OCI-LY7 (cell line): Measurements from ENCODE around the gene HLA-DQB1. TPM values are rescaled to one million over a fixed set of nuclear protein-coding genes. Genes with fewer than 3 reads are reported as not detected.
"Not testable (repeated sequence)": the region's sequence is repeated elsewhere in the genome, so short reads cannot be mapped to it uniquely, and the experiment has no call there.

Experiments used
- BruUV-seq: library from RNA; stranded (reverse); fragments of 400-500 nt; replicated peaks from 2 replicates; lab custom pipeline; 2021; lab: Mats Ljungman, UMichigan
- CTCF ChIA-PET: fragments of 300-600 bp; sonication (Branson Sonifier 250); formaldehyde crosslinking; loops from one replicate; lab custom pipeline; 2022; ENCODE audit warnings: antibody characterized with exemption; ENCODE audit not compliant: unreplicated experiment; lab: Charles Lee
- POLR2A ChIA-PET: fragments of 300-600 bp; sonication (Branson Sonifier 250); formaldehyde crosslinking; loops from one replicate; lab custom pipeline; 2022; ENCODE audit warnings: antibody characterized with exemption; lab: Charles Lee
- DNase-seq: peaks from one replicate; pipeline ENCODE4 v3.0.0-alpha.2; 2015; ENCODE audit warnings: low spot score
- H2AFZ ChIP-seq: fragments of 200-600 bp; sonication (generic), shearing (Covaris generic); 2 replicates; pipeline ENCODE4 v1.6.1; 2014; ENCODE audit warnings: mild to moderate bottlenecking, antibody characterized with exemption, low read length, moderate library complexity
- H3K27ac ChIP-seq: fragments of 200-600 bp; sonication (generic); 2 replicates; pipeline ENCODE4 v1.5.1; 2014; ENCODE audit warnings: mixed run types, low read depth, mild to moderate bottlenecking, moderate library complexity, low read length, inconsistent platforms; ENCODE audit not compliant: poor library complexity, severe bottlenecking
- H3K36me3 ChIP-seq: fragments of 200-600 bp; sonication (generic); 2 replicates; pipeline ENCODE4 v1.6.1; 2014; ENCODE audit warnings: mild to moderate bottlenecking, antibody characterized with exemption, low read length, moderate library complexity, mixed read lengths; ENCODE audit not compliant: insufficient read depth
- H3K4me1 ChIP-seq: fragments of 200-600 bp; sonication (generic); 2 replicates; pipeline ENCODE4 v1.5.1; 2014; ENCODE audit warnings: mild to moderate bottlenecking, low read length; ENCODE audit not compliant: insufficient read depth, poor library complexity, severe bottlenecking
- H3K4me2 ChIP-seq: fragments of 200-600 bp; sonication (generic); 2 replicates; pipeline ENCODE4 v1.6.1; 2014; ENCODE audit warnings: mild to moderate bottlenecking, low read length
- H3K4me3 ChIP-seq: fragments of 200-600 bp; sonication (generic); 2 replicates; pipeline ENCODE4 v1.5.1; 2014; ENCODE audit warnings: mild to moderate bottlenecking, low read depth, low read length; ENCODE audit not compliant: poor library complexity, severe bottlenecking
- H3K79me2 ChIP-seq: fragments of 200-600 bp; sonication (generic); 2 replicates; pipeline ENCODE4 v1.6.1; 2016; ENCODE audit warnings: low read depth, mild to moderate bottlenecking, low read length, moderate library complexity, mixed read lengths; ENCODE audit not compliant: insufficient read depth
- H3K9me2 ChIP-seq: fragments of 200-600 bp; sonication (generic); 2 replicates; pipeline ENCODE4 v1.6.1; 2016; ENCODE audit warnings: mild to moderate bottlenecking, low read length, mixed read lengths; ENCODE audit not compliant: insufficient read depth
- H3K9me3 ChIP-seq: fragments of 200-600 bp; sonication (generic); 2 replicates; pipeline ENCODE4 v1.6.1; 2014; ENCODE audit warnings: mild to moderate bottlenecking, mixed run types, low read length, mixed read lengths
- H4K20me1 ChIP-seq: fragments of 200-600 bp; sonication (generic); 2 replicates; pipeline ENCODE4 v1.6.1; 2014; ENCODE audit warnings: mild to moderate bottlenecking, antibody characterized with exemption, low read length, moderate library complexity, mixed read lengths; ENCODE audit not compliant: insufficient read depth
- EZH2phosphoT487 ChIP-seq: fragments of 200-600 bp; sonication (generic); IDR thresholded peaks from 2 replicates; pipeline ENCODE4 v1.6.1; 2018; ENCODE audit warnings: low read depth, borderline replicate concordance, mild to moderate bottlenecking, mixed run types, antibody characterized with exemption, low read length, moderate library complexity, mixed read lengths
- intact Hi-C: fragments of 100-400 bp; cut with micrococcal nuclease; formaldehyde crosslinking; loops from one replicate; pipeline ENCODE4 v1.10.0; 2022; ENCODE audit not compliant: unreplicated experiment
- total RNA-seq, 2 experiments: library from RNA; depleted of rRNA in 1 of 2; stranded (reverse); fragments of >200 nt in 1 of 2; shearing (Covaris generic) in 1 of 2; gene quantifications; 2 replicates each; pipeline ENCODE4 v1.2.3, GENCODE V29; 2014 to 2022
- TF ChIP-seq, protein P1 (sequence below): fragments of 200-600 bp; sonication (generic); conservative IDR thresholded peaks from 2 replicates; pipeline ENCODE4 v1.5.1; 2014; ENCODE audit warnings: mild to moderate bottlenecking, antibody characterized with exemption, low read length, moderate library complexity, mixed read lengths

The HLA-DQB1 gene
- total RNA-seq, 2 experiments from 2014 or later, result 10.5 to 20.9 TPM

DNA sequence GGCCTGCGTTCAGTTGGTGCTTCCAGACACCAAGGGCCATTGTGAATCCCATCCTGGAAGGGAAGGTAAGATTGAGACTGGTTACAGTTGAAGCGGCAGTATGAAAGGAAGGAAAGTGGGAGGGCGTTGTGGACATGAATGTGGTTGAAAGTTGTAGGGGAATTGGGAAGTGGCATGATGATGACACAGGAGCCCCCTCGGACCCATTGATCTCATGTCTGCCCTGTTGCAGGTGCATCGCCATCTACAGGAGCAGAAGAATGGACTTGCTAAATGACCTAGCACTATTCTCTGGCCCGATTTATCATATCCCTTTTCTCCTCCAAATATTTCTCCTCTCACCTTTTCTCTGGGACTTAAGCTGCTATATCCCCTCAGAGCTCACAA, 23.7 kb downstream of the HLA-DQB1 start:
- H3K4me2 ChIP-seq, result no peak overlapping the region
- H3K79me2 ChIP-seq, result no peaks in the 10 kb centered on the region
- BruUV-seq, result no TSS peak
- CTCF ChIA-PET, result no interaction called here
- TF ChIP-seq, protein P1, sequence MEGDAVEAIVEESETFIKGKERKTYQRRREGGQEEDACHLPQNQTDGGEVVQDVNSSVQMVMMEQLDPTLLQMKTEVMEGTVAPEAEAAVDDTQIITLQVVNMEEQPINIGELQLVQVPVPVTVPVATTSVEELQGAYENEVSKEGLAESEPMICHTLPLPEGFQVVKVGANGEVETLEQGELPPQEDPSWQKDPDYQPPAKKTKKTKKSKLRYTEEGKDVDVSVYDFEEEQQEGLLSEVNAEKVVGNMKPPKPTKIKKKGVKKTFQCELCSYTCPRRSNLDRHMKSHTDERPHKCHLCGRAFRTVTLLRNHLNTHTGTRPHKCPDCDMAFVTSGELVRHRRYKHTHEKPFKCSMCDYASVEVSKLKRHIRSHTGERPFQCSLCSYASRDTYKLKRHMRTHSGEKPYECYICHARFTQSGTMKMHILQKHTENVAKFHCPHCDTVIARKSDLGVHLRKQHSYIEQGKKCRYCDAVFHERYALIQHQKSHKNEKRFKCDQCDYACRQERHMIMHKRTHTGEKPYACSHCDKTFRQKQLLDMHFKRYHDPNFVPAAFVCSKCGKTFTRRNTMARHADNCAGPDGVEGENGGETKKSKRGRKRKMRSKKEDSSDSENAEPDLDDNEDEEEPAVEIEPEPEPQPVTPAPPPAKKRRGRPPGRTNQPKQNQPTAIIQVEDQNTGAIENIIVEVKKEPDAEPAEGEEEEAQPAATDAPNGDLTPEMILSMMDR, result no peak
- TF ChIP-seq EZH2phosphoT487, result no peak
- H3K4me3 ChIP-seq, result no peak overlapping the region
- no peak overlapping the region for H2AFZ ChIP-seq
- no peaks in the 10 kb centered on the region for H3K9me2 ChIP-seq
- DNase-seq, result no peak
- no peaks in the 10 kb centered on the region for H3K9me3 ChIP-seq
- H4K20me1 ChIP-seq, result no peaks in the 10 kb centered on the region
- no peaks in the 10 kb centered on the region for H3K36me3 ChIP-seq
- intact Hi-C loops, result no loop called here
- H3K27ac ChIP-seq, result no peak overlapping the region
- POLR2A ChIA-PET, result no interaction called here
- no peaks in the 10 kb centered on the region for H3K4me1 ChIP-seq

DNA sequence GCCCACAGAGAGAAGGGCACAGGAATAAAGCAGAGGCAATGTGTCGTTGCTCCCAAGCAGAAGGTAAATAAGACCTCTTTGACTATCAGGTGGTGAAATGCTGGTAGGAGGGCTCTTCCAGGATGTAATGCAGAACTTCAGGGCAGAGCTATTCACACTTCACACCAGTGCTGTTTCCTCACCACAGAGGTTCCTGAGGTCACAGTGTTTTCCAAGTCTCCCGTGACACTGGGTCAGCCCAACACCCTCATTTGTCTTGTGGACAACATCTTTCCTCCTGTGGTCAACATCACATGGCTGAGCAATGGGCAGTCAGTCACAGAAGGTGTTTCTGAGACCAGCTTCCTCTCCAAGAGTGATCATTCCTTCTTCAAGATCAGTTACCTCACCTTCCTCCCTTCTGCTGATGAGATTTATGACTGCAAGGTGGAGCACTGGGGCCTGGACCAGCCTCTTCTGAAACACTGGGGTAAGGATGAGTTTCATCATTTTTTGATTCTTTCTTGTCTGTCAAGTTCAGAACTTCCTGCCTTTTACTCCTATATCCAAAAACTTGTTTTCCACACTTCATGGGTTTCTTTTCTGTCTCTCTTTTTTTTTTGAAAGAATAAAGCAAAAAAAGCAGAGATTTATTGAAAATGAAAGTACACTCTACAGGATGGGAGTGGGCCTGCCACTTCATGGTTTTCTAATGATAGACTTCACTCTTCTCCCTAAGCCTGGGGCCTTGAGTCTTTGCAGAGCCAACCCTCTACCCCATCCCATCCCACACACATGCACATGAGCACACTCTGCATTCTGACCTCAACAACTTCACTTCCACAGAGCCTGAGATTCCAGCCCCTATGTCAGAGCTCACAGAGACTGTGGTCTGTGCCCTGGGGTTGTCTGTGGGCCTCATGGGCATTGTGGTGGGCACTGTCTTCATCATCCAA, 24.4 kb downstream of the HLA-DQB1 start:
- H3K9me3 ChIP-seq, intact Hi-C loops, H4K20me1 ChIP-seq, CTCF ChIA-PET, BruUV-seq, DNase-seq, H3K27ac ChIP-seq, H3K4me2 ChIP-seq, H3K79me2 ChIP-seq, H3K4me3 ChIP-seq, H3K9me2 ChIP-seq, H3K36me3 ChIP-seq, H3K4me1 ChIP-seq, H2AFZ ChIP-seq: not testable (repeated sequence)
- POLR2A ChIA-PET, result interaction anchor here (1.3 kb wide), 1 partner anchor 10 kb away, joined by 3 read pairs; no protein-coding TSS in a partner anchor

- Histone ChIP-seq H3K27ac (no peak overlapping the region), H3K4me1 (peaks cover 5% of the 10 kb centered on the region), H3K4me3 (no peak overlapping the region), H3K79me2 (no peaks in the 10 kb centered on the region), H4K20me1 (no peaks in the 10 kb centered on the region), H3K36me3 (no peaks in the 10 kb centered on the region), H3K4me2 (no peak overlapping the region), H3K9me3 (no peaks in the 10 kb centered on the region), H2AFZ (no peak overlapping the region), H3K9me2 (no peaks in the 10 kb centered on the region)
- no peak for TF ChIP-seq EZH2phosphoT487
- TF ChIP-seq, protein P1, result no peak
- ChIA-PET CTCF (no interaction called here), POLR2A (interaction anchor here (1.3 kb wide), 1 partner anchor 11 kb away, joined by 3 read pairs; no protein-coding TSS in a partner anchor)
- intact Hi-C loops, result no loop called here
- no TSS peak for BruUV-seq
- no peak for DNase-seq
Observed at GRCh38 chr6:32641122-32641521, 25.3 kb downstream of the HLA-DQB1 start.
